ENCODE results near the gene LGALS7B.
"Not testable (repeated sequence)": the region's sequence is repeated elsewhere in the genome, so short reads cannot be mapped to it uniquely, and the experiment has no call there.

LGALS7B gene

GRCh38 chr19:38744298-38744681 is 44.7 kb upstream of the LGALS7B start, which contains the start of gene CAPN12:
TSS of gene CAPN12 (minus strand) at chr19:38744474. CDS start at chr19:38744165, 309 bp downstream.
- Histone ChIP-seq H3K36me3 (replicated peaks in 1 of 2; ENCODE audit: control insufficient read depth in 2 of 2, insufficient read depth in 2 of 2, low read length in 2 of 2) (no peaks in the 10 kb centered on the region), H3K23ac (ENCODE audit: low read depth, low read length, poor library complexity) (no peak within 1 kb of the TSS), H2BK15ac (ENCODE audit: low read length) (peak within 1 kb of the TSS; percentile 79), H2BK5ac (ENCODE audit: low read length) (no peak within 1 kb of the TSS), H3K79me1 (ENCODE audit: low read depth, low read length) (no peaks in the 10 kb centered on the region), H3K14ac (ENCODE audit: low read length) (no peak within 1 kb of the TSS), H3K9me3 (replicated peaks in 1 of 2; ENCODE audit: control insufficient read depth in 2 of 2, insufficient read depth in 1 of 2, low read depth in 1 of 2, low read length in 2 of 2) (no peaks in the 10 kb centered on the region), H3K9ac (ENCODE audit: low read depth, low read length, poor library complexity) (no peak within 1 kb of the TSS), H2BK12ac (ENCODE audit: low read length) (peak within 1 kb of the TSS; percentile 46), H3K4me3 (ENCODE audit: low read length in 2 of 2) (no peak within 1 kb of the TSS), H3K27me3 (ENCODE audit: control insufficient read depth in 3 of 3, insufficient read depth in 3 of 3, low read depth in 1 of 3, low read length in 3 of 3) (no peaks in the 10 kb centered on the region), H3K4me1 (ENCODE audit: control insufficient read depth in 2 of 2, insufficient read depth in 1 of 2, low read depth in 1 of 2, low read length in 2 of 2) (peaks cover 0 to 3% of the 10 kb centered on the region in 2 donors), H3K4ac (ENCODE audit: low read length) (no peak within 1 kb of the TSS), H3K18ac (ENCODE audit: low read length) (peak within 1 kb of the TSS; percentile 80), H4K8ac (ENCODE audit: low read depth, low read length) (no peak within 1 kb of the TSS), H4K91ac (ENCODE audit: low read depth, low read length, poor library complexity) (no peak within 1 kb of the TSS), H2BK120ac (ENCODE audit: low read depth, low read length) (no peak within 1 kb of the TSS), H3K4me2 (ENCODE audit: insufficient read depth, low read length, poor library complexity, severe bottlenecking) (no peak within 1 kb of the TSS), H2AK5ac (ENCODE audit: low read depth, low read length) (peak within 1 kb of the TSS; percentile 76), H3K27ac (replicated peaks; ENCODE audit: low read length) (no peak within 1 kb of the TSS), H2AFZ (ENCODE audit: low read length) (no peak within 1 kb of the TSS)
- DNase-seq (ENCODE audit: low spot score): no peak
- WGBS, 2 donors (ENCODE audit: extremely low coverage in 2 of 2, insufficient read length in 2 of 2, insufficient replicate concordance in 1 of 2): no CpG with 5 or more reads among the region's 10 CpGs

GRCh38 chr19:38744874-38745273 is 44.1 kb upstream of the LGALS7B start:
- H3K4me3 ChIP-seq (ENCODE audit: low read length in 2 of 2): no peak overlapping the region
- H2AK5ac ChIP-seq (ENCODE audit: low read depth, low read length): no peak overlapping the region
- no peak overlapping the region for H3K4ac ChIP-seq (ENCODE audit: low read length)
- H3K79me1 ChIP-seq (ENCODE audit: low read depth, low read length): no peaks in the 10 kb centered on the region
- no peak overlapping the region for H2BK12ac ChIP-seq (ENCODE audit: low read length)
- no peak overlapping the region for H3K23ac ChIP-seq (ENCODE audit: low read depth, low read length, poor library complexity)
- H2AFZ ChIP-seq (ENCODE audit: low read length): no peak overlapping the region
- H3K9me3 ChIP-seq (replicated peaks in 1 of 2; ENCODE audit: control insufficient read depth in 2 of 2, insufficient read depth in 1 of 2, low read depth in 1 of 2, low read length in 2 of 2): no peaks in the 10 kb centered on the region
- no CpG with 5 or more reads among the region's 6 CpGs for whole genome bisulfite sequencing, 2 donors (ENCODE audit: extremely low coverage in 2 of 2, insufficient read length in 2 of 2, insufficient replicate concordance in 1 of 2)
- no peak for DNase-seq (ENCODE audit: low spot score)
- H3K9ac ChIP-seq (ENCODE audit: low read depth, low read length, poor library complexity): no peak overlapping the region
- H4K91ac ChIP-seq (ENCODE audit: low read depth, low read length, poor library complexity): no peak overlapping the region
- no peak overlapping the region for H4K8ac ChIP-seq (ENCODE audit: low read depth, low read length)
- no peak overlapping the region for H3K14ac ChIP-seq (ENCODE audit: low read length)
- no peak overlapping the region for H2BK5ac ChIP-seq (ENCODE audit: low read length)
- H3K4me2 ChIP-seq (ENCODE audit: insufficient read depth, low read length, poor library complexity, severe bottlenecking): no peak overlapping the region
- no peak overlapping the region for H3K18ac ChIP-seq (ENCODE audit: low read length)
- H2BK120ac ChIP-seq (ENCODE audit: low read depth, low read length): no peak overlapping the region
- H2BK15ac ChIP-seq (ENCODE audit: low read length): peak overlapping the region; percentile 79
- H3K36me3 ChIP-seq (replicated peaks in 1 of 2; ENCODE audit: control insufficient read depth in 2 of 2, insufficient read depth in 2 of 2, low read length in 2 of 2): no peaks in the 10 kb centered on the region
- peaks cover 0 to 3% of the 10 kb centered on the region in 2 donors for H3K4me1 ChIP-seq (ENCODE audit: control insufficient read depth in 2 of 2, insufficient read depth in 1 of 2, low read depth in 1 of 2, low read length in 2 of 2)
- no peak overlapping the region for H3K27ac ChIP-seq (replicated peaks; ENCODE audit: low read length)
- no peaks in the 10 kb centered on the region for H3K27me3 ChIP-seq (ENCODE audit: control insufficient read depth in 3 of 3, insufficient read depth in 3 of 3, low read depth in 1 of 3, low read length in 3 of 3)

- H2BK5ac ChIP-seq (ENCODE audit: low read length): no peak overlapping the region
- WGBS, 2 donors (ENCODE audit: extremely low coverage in 2 of 2, insufficient read length in 2 of 2, insufficient replicate concordance in 1 of 2): no CpG with 5 or more reads among the region's 7 CpGs
- no peak overlapping the region for H3K4ac ChIP-seq (ENCODE audit: low read length)
- no peak overlapping the region for H3K27ac ChIP-seq (replicated peaks; ENCODE audit: low read length)
- no peak overlapping the region for H2AK5ac ChIP-seq (ENCODE audit: low read depth, low read length)
- no peaks in the 10 kb centered on the region for H3K9me3 ChIP-seq (replicated peaks in 1 of 2; ENCODE audit: control insufficient read depth in 2 of 2, insufficient read depth in 1 of 2, low read depth in 1 of 2, low read length in 2 of 2)
- H3K14ac ChIP-seq (ENCODE audit: low read length): no peak overlapping the region
- no peak overlapping the region for H3K9ac ChIP-seq (ENCODE audit: low read depth, low read length, poor library complexity)
- H2AFZ ChIP-seq (ENCODE audit: low read length): no peak overlapping the region
- H3K4me1 ChIP-seq (ENCODE audit: control insufficient read depth in 2 of 2, insufficient read depth in 1 of 2, low read depth in 1 of 2, low read length in 2 of 2): peaks cover 0 to 3% of the 10 kb centered on the region in 2 donors
- H3K36me3 ChIP-seq (replicated peaks in 1 of 2; ENCODE audit: control insufficient read depth in 2 of 2, insufficient read depth in 2 of 2, low read length in 2 of 2): no peaks in the 10 kb centered on the region
- no peaks in the 10 kb centered on the region for H3K79me1 ChIP-seq (ENCODE audit: low read depth, low read length)
- H3K23ac ChIP-seq (ENCODE audit: low read depth, low read length, poor library complexity): no peak overlapping the region
- no peak overlapping the region for H4K91ac ChIP-seq (ENCODE audit: low read depth, low read length, poor library complexity)
- no peaks in the 10 kb centered on the region for H3K27me3 ChIP-seq (ENCODE audit: control insufficient read depth in 3 of 3, insufficient read depth in 3 of 3, low read depth in 1 of 3, low read length in 3 of 3)
- H2BK15ac ChIP-seq (ENCODE audit: low read length): peak overlapping the region; percentile 79
- H2BK12ac ChIP-seq (ENCODE audit: low read length): peak overlapping the region; percentile 46
- no peak for DNase-seq (ENCODE audit: low spot score)
- peak overlapping the region; percentile 80 for H3K18ac ChIP-seq (ENCODE audit: low read length)
- H3K4me3 ChIP-seq (ENCODE audit: low read length in 2 of 2): no peak overlapping the region
- no peak overlapping the region for H4K8ac ChIP-seq (ENCODE audit: low read depth, low read length)
- no peak overlapping the region for H2BK120ac ChIP-seq (ENCODE audit: low read depth, low read length)
- H3K4me2 ChIP-seq (ENCODE audit: insufficient read depth, low read length, poor library complexity, severe bottlenecking): no peak overlapping the region
Measured at GRCh38 chr19:38745316-38745715, 43.7 kb upstream of the LGALS7B start.

- H3K36me3 ChIP-seq (replicated peaks in 1 of 2; ENCODE audit: control insufficient read depth in 2 of 2, insufficient read depth in 2 of 2, low read length in 2 of 2); H2BK5ac ChIP-seq (ENCODE audit: low read length); H3K79me1 ChIP-seq (ENCODE audit: low read depth, low read length); H3K23ac ChIP-seq (ENCODE audit: low read depth, low read length, poor library complexity); H2BK120ac ChIP-seq (ENCODE audit: low read depth, low read length); H3K27me3 ChIP-seq (ENCODE audit: control insufficient read depth in 3 of 3, insufficient read depth in 3 of 3, low read depth in 1 of 3, low read length in 3 of 3); H2AK5ac ChIP-seq (ENCODE audit: low read depth, low read length); H2BK15ac ChIP-seq (ENCODE audit: low read length); H3K4me2 ChIP-seq (ENCODE audit: insufficient read depth, low read length, poor library complexity, severe bottlenecking); H3K4ac ChIP-seq (ENCODE audit: low read length); H3K9ac ChIP-seq (ENCODE audit: low read depth, low read length, poor library complexity); H3K4me1 ChIP-seq (ENCODE audit: control insufficient read depth in 2 of 2, insufficient read depth in 1 of 2, low read depth in 1 of 2, low read length in 2 of 2); DNase-seq (ENCODE audit: low spot score); H3K4me3 ChIP-seq (ENCODE audit: low read length in 2 of 2); H3K27ac ChIP-seq (replicated peaks; ENCODE audit: low read length); H3K14ac ChIP-seq (ENCODE audit: low read length); H2AFZ ChIP-seq (ENCODE audit: low read length); H3K9me3 ChIP-seq (replicated peaks in 1 of 2; ENCODE audit: control insufficient read depth in 2 of 2, insufficient read depth in 1 of 2, low read depth in 1 of 2, low read length in 2 of 2); H4K8ac ChIP-seq (ENCODE audit: low read depth, low read length); H4K91ac ChIP-seq (ENCODE audit: low read depth, low read length, poor library complexity); H2BK12ac ChIP-seq (ENCODE audit: low read length); H3K18ac ChIP-seq (ENCODE audit: low read length): not testable (repeated sequence)
- WGBS, 2 donors (ENCODE audit: extremely low coverage in 2 of 2, insufficient read length in 2 of 2, insufficient replicate concordance in 1 of 2): no CpG with 5 or more reads among the region's 3 CpGs
Measured at GRCh38 chr19:38753783-38754182, 35.2 kb upstream of the LGALS7B start.

All from neuronal stem cell (in vitro differentiated cells).